ENCODE data around the gene CHST3.

CHST3 gene

DNA sequence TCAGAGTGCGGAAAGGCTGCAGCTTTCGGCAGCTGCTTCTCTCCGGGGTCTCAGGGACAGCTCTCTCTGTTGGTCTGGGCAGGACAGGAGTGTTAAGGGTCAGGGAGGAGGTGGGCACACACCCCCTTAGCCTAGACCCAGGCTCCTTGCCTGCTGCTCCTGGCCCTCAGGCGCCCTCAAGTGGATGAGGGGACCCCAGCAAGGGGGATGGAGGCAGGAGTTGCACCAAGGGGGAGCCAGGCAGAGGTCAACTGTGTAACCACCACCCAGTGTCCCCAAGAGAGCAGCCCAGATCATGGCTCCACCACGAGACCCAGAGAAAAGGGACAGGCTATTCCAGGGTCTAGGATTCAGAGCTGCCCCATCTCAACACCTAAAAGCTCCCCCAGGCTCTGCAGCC, 97.3 kb downstream of the CHST3 start:
- DNase-seq, result no peak

GRCh38 chr10:72061930-72062329, 97.7 kb downstream of the CHST3 start:
- DNase-seq, result no peak

GRCh38 chr10:72062382-72062781, 98.2 kb downstream of the CHST3 start:
- no peak for DNase-seq

All from NCI-H1436 (cell line).